Endothelial cell of umbilical vein (primary cell): ENCODE data around the gene TAF4B. TPM values are rescaled to one million over a fixed set of nuclear protein-coding genes. Genes with fewer than 3 reads are reported as not detected.

Experiments
- BruUV-seq: library from RNA; stranded (reverse); fragments of 400-500 nt; replicated peaks from 2 replicates; lab custom pipeline; 2021; lab: Mats Ljungman, UMichigan
- CTCF ChIA-PET: fragments of 300-600, 350-600 bp; sonication (Branson Sonifier 250); formaldehyde crosslinking; loops from one replicate; lab custom pipeline; 2021; ENCODE audit warnings: antibody characterized with exemption, inconsistent platforms; lab: Charles Lee
- POLR2A ChIA-PET: fragments of 300-600, 350-600 bp; sonication (Branson Sonifier 250); formaldehyde crosslinking; loops from one replicate; lab custom pipeline; 2021; ENCODE audit warnings: antibody characterized with exemption, inconsistent platforms; lab: Charles Lee
- DNase-seq: peaks from one replicate; pipeline ENCODE4 v3.0.0-alpha.2; 2011; ENCODE audit warnings: low read depth, low spot score
- FAIRE-seq: peaks from 2 replicates; lab custom pipeline; 2011; peaks lifted over from hg19 to GRCh38; lab: Jason Lieb, UNC
- H2AFZ ChIP-seq: 2 replicates; pipeline ENCODE4 v1.6.0; 2012; ENCODE audit warnings: low read depth, low read length, control low read depth, inconsistent platforms
- H3K27ac ChIP-seq: 2 replicates; pipeline ENCODE4 v1.5.1; 2011; ENCODE audit warnings: low read depth, mild to moderate bottlenecking, control low read depth, low read length, moderate library complexity; ENCODE audit not compliant: insufficient read depth
- H3K27me3 ChIP-seq, 2 experiments: 2 replicates each; pipeline versions ENCODE4 v1.6.0 to v1.6.1; 2011; ENCODE audit warnings: low read length in 2 of 2, mixed read lengths in 1 of 2; ENCODE audit not compliant: control insufficient read depth in 2 of 2, insufficient read depth in 2 of 2
- H3K36me3 ChIP-seq, 2 experiments: 2 replicates in 1 of 2; 3 replicates in 1 of 2; pipeline ENCODE4 v1.5.1; 2011; ENCODE audit warnings: low read length in 2 of 2, mild to moderate bottlenecking in 1 of 2, moderate library complexity in 1 of 2; ENCODE audit not compliant: control insufficient read depth in 2 of 2, insufficient read depth in 2 of 2; ENCODE audit errors: extremely low read depth in 1 of 2
- H3K4me1 ChIP-seq: 3 replicates; pipeline ENCODE4 v1.5.1; 2011; ENCODE audit warnings: mild to moderate bottlenecking, low read length; ENCODE audit not compliant: control insufficient read depth, insufficient read depth; ENCODE audit errors: extremely low read depth
- H3K4me2 ChIP-seq: 2 replicates; pipeline ENCODE4 v1.6.1; 2011; ENCODE audit warnings: low read length, control low read depth, mixed read lengths; ENCODE audit not compliant: insufficient read depth
- H3K4me3 ChIP-seq, 3 experiments: fragments of 200-600 bp in 1 of 3; sonication (generic), shearing (Covaris generic) in 1 of 3; replicated peaks in 1 of 3; 2 replicates each; pipeline ENCODE4 v1.5.1; 2011 to 2016; ENCODE audit warnings: control low read depth in 3 of 3, low read length in 3 of 3, mild to moderate bottlenecking in 2 of 3, inconsistent platforms in 1 of 3, low read depth in 1 of 3, moderate library complexity in 1 of 3; ENCODE audit not compliant: insufficient read depth in 1 of 3
- H3K79me2 ChIP-seq: 2 replicates; pipeline ENCODE4 v1.6.0; 2012; ENCODE audit warnings: low read length, inconsistent platforms; ENCODE audit not compliant: control insufficient read depth, insufficient read depth
- H3K9ac ChIP-seq: replicated peaks from 2 replicates; pipeline ENCODE3; 2011; ENCODE audit warnings: low read length, control low read depth; ENCODE audit not compliant: insufficient read depth; ENCODE audit errors: extremely low read depth
- H3K9me1 ChIP-seq: replicated peaks from 3 replicates; pipeline ENCODE4 v1.6.0; 2011; ENCODE audit warnings: mild to moderate bottlenecking, low read length; ENCODE audit not compliant: control insufficient read depth, insufficient read depth; ENCODE audit errors: extremely low read depth
- H3K9me3 ChIP-seq: replicated peaks from 2 replicates; pipeline ENCODE4 v1.5.1; 2012; ENCODE audit warnings: low read length, inconsistent platforms; ENCODE audit not compliant: control insufficient read depth, insufficient read depth
- H4K20me1 ChIP-seq: replicated peaks from 2 replicates; pipeline ENCODE3; 2011; ENCODE audit warnings: mild to moderate bottlenecking, low read length; ENCODE audit not compliant: control insufficient read depth, insufficient read depth; ENCODE audit errors: extremely low read depth
- EZH2 ChIP-seq: IDR thresholded peaks from 2 replicates; pipeline ENCODE4 v1.6.1; 2012; ENCODE audit warnings: borderline replicate concordance, low read depth, mild to moderate bottlenecking, moderate library complexity, low read length, inconsistent platforms; ENCODE audit not compliant: severe bottlenecking
- FOS ChIP-seq: IDR thresholded peaks from 2 replicates; pipeline ENCODE4 v1.6.1; 2011; ENCODE audit warnings: mild to moderate bottlenecking, low read length, moderate library complexity, borderline replicate concordance; ENCODE audit not compliant: insufficient read depth
- GATA2 ChIP-seq: IDR thresholded peaks from 2 replicates; pipeline ENCODE4 v1.7.0; 2011; ENCODE audit warnings: low read depth, mild to moderate bottlenecking, moderate library complexity, mixed read lengths, low read length; ENCODE audit not compliant: insufficient read length, insufficient read depth
- JUN ChIP-seq: IDR thresholded peaks from 2 replicates; pipeline ENCODE4 v1.6.1; 2011; ENCODE audit warnings: borderline replicate concordance, low read depth; ENCODE audit not compliant: insufficient read length, insufficient read depth
- MYC ChIP-seq: IDR thresholded peaks from one replicate; pipeline ENCODE4 v1.6.1; 2011; ENCODE audit warnings: mild to moderate bottlenecking, low read depth, low read length
- POLR2A ChIP-seq: IDR thresholded peaks from 2 replicates; pipeline ENCODE4 v1.6.1; 2012; ENCODE audit warnings: low read depth, mild to moderate bottlenecking, control low read depth, low read length
- POLR2AphosphoS5 ChIP-seq: IDR thresholded peaks from 2 replicates; pipeline ENCODE4 v1.6.1; 2012; ENCODE audit warnings: low read depth, mild to moderate bottlenecking, control low read depth, low read length, moderate library complexity; ENCODE audit not compliant: insufficient read depth
- dilution Hi-C: fragments of 300-500 bp; cut with MboI; formaldehyde crosslinking; loops from one replicate; pipeline ENCODE4 v1.15.0; 2019; ENCODE audit warnings: low sequenced_read_pairs; ENCODE audit not compliant: extremely low pct_ligation_motif_present
- intact Hi-C: fragments of 100-400 bp; cut with micrococcal nuclease; formaldehyde crosslinking; loops from one replicate; pipeline ENCODE4 v1.10.0; 2022
- polyA plus RNA-seq, 4 experiments: library from polyadenylated mRNA; depleted of rRNA in 3 of 4; stranded (reverse) in 3 of 4; unstranded in 1 of 4; fragments of >200 nt; gene quantifications; 2 replicates each; pipeline versions ENCODE4 v1.2.1 to v1.2.3, GENCODE V29; 2011 to 2012; ENCODE audit warnings: missing spikeins in 1 of 4
- total RNA-seq: library from RNA; stranded (reverse); gene quantifications from 2 replicates; pipeline ENCODE4 v1.2.3, GENCODE V29; 2021
- TF ChIP-seq, protein P1 (sequence below): IDR thresholded peaks from 2 replicates; pipeline ENCODE4 v1.6.1; 2011; ENCODE audit not compliant: insufficient read depth, insufficient read length
- TF ChIP-seq, protein P2 (sequence below), 2 donors: IDR thresholded peaks; 1 replicate in 1 of 2; 2 replicates in 1 of 2; pipeline ENCODE4 v1.5.1; 2011; ENCODE audit warnings: low read length in 2 of 2, mild to moderate bottlenecking in 2 of 2, moderate library complexity in 2 of 2, control low read depth in 1 of 2, inconsistent platforms in 1 of 2, low read depth in 1 of 2; ENCODE audit not compliant: insufficient read depth in 1 of 2; ENCODE audit errors: extremely low read depth in 1 of 2

The TAF4B gene
- total and polyA plus RNA-seq, 2 donors (not counting 3 experiments of a cell fraction or from before 2014, with no cell fraction given) = 0.47 to 2.0 TPM

DNA sequence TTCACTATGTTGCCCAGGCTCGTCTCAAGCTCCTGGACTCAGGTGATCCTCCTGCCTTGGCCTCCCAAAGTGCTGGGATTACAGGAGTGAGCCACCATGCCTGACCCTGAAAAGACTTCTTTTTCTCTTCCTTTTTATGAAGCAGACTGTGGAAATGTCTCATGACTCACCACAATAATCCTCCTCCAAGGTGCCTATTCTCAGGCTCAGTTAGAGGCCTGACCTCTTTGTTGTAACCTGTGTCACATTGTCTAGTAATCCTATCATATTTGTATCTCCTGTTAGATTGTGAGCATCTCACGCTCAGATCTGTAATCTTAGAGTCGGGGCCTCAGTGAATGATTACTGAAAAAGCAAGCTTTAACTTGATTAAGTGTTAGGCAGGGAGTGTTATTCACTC lies 18.3 kb upstream of the TAF4B start:
- POLR2A ChIA-PET = no interaction called here
- intact Hi-C loops = no loop called here
- no TSS peak for BruUV-seq

More for the DNA sequence above, 18.3 kb upstream of the TAF4B start:
- TF ChIP-seq, protein P1, sequence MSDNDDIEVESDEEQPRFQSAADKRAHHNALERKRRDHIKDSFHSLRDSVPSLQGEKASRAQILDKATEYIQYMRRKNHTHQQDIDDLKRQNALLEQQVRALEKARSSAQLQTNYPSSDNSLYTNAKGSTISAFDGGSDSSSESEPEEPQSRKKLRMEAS = no peak
- no peak for TF ChIP-seq POLR2AphosphoS5
- TF ChIP-seq FOS = no peak
- TF ChIP-seq EZH2 = no peak
- TF ChIP-seq POLR2A = no peak
- no peak for TF ChIP-seq GATA2
- TF ChIP-seq, protein P2, sequence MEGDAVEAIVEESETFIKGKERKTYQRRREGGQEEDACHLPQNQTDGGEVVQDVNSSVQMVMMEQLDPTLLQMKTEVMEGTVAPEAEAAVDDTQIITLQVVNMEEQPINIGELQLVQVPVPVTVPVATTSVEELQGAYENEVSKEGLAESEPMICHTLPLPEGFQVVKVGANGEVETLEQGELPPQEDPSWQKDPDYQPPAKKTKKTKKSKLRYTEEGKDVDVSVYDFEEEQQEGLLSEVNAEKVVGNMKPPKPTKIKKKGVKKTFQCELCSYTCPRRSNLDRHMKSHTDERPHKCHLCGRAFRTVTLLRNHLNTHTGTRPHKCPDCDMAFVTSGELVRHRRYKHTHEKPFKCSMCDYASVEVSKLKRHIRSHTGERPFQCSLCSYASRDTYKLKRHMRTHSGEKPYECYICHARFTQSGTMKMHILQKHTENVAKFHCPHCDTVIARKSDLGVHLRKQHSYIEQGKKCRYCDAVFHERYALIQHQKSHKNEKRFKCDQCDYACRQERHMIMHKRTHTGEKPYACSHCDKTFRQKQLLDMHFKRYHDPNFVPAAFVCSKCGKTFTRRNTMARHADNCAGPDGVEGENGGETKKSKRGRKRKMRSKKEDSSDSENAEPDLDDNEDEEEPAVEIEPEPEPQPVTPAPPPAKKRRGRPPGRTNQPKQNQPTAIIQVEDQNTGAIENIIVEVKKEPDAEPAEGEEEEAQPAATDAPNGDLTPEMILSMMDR (IDR thresholded peaks at IDR 0.05; ENCODE audit: extremely low read depth in 1 of 2, insufficient read depth in 1 of 2, low read depth in 1 of 2, low read length in 2 of 2) = no peak
- TF ChIP-seq MYC = no peak
- no peak for TF ChIP-seq JUN
- Histone ChIP-seq H3K9ac (no peak overlapping the region), H3K36me3 (no peaks in the 10 kb centered on the region), H2AFZ (no peak overlapping the region), H4K20me1 (no peaks in the 10 kb centered on the region), H3K27ac (no peak overlapping the region), H3K4me1 (no peaks in the 10 kb centered on the region), H3K9me1 (no peaks in the 10 kb centered on the region), H3K79me2 (no peaks in the 10 kb centered on the region), H3K27me3 (no peaks in the 10 kb centered on the region), H3K9me3 (no peaks in the 10 kb centered on the region), H3K4me3 (no peak overlapping the region), H3K4me2 (no peak overlapping the region)
- DNase-seq (no peak), FAIRE-seq (no peak)
- dilution Hi-C loops = no loop called here
- CTCF ChIA-PET = no interaction called here
